Cardiac septum (tissue), 1 donor: Measurements from ENCODE around the gene SUV39H1. TPM values are rescaled to one million over a fixed set of nuclear protein-coding genes. Genes with fewer than 3 reads are reported as not detected.

Experiments used
- DNase-seq: peaks from one replicate; pipeline ENCODE4 v3.0.0-alpha.2; 2020; ENCODE audit warnings: low spot score
- intact Hi-C: fragments of 100-400 bp; cut with DNase I; formaldehyde crosslinking; loops from one replicate; pipeline ENCODE4 v1.14.0; 2022
- total RNA-seq: library from RNA; stranded (reverse); fragmentation: NEBNext Ultra II Directional; extraction: Animal tissue kit (Norgen Biotek cat#: 25700); gene quantifications from one replicate; pipeline ENCODE4 v1.2.1, GENCODE V29; 2021
- donor health status: DM: no; HTN: no; CAD: no.

Gene SUV39H1
- total RNA-seq, 1 donor from 2014 or later = 2.5 TPM

- intact Hi-C loops = no loop called here
- no peak for DNase-seq
Measured at GRCh38 chrX:48749182-48749581, 52.6 kb downstream of the SUV39H1 start.

- intact Hi-C loops = no loop called here
- no peak for DNase-seq
Measured at GRCh38 chrX:48751343-48751742, 54.8 kb downstream of the SUV39H1 start.

GRCh38 chrX:48752498-48752897 lies 56.0 kb downstream of the SUV39H1 start:
- intact Hi-C loops = no loop called here
- DNase-seq = no peak

- intact Hi-C loops = no loop called here
- no peak for DNase-seq
Measured at GRCh38 chrX:48753708-48754228, 57.2 kb downstream of the SUV39H1 start.

GRCh38 chrX:48754238-48754637 lies 57.7 kb downstream of the SUV39H1 start:
- intact Hi-C loops = no loop called here

More at GRCh38 chrX:48754238-48754637, 57.7 kb downstream of the SUV39H1 start:
- DNase-seq = no peak

Other genes starting within 250 kb of the SUV39H1 start
- 2.2 TPM for gene SLC38A5, start 226.5 kb upstream of the SUV39H1 start, total RNA-seq
- gene FTSJ1, start 220.5 kb upstream of the SUV39H1 start, total RNA-seq = 18.8 TPM
- gene PORCN, start 187.7 kb upstream of the SUV39H1 start, total RNA-seq = 12.9 TPM
- 38.6 TPM for gene EBP, start 174.9 kb upstream of the SUV39H1 start, total RNA-seq
- gene TBC1D25, start 157.0 kb upstream of the SUV39H1 start, total RNA-seq = 16.5 TPM
- gene RBM3, start 122.2 kb upstream of the SUV39H1 start, total RNA-seq = 96.9 TPM
- gene WDR13, start 99.2 kb upstream of the SUV39H1 start, total RNA-seq = 170 TPM
- 2.8 TPM for gene WAS, start 12.9 kb upstream of the SUV39H1 start, total RNA-seq
- gene GLOD5, start 65.0 kb downstream of the SUV39H1 start, total RNA-seq = not detected
- gene GATA1, start 89.9 kb downstream of the SUV39H1 start, total RNA-seq = not detected
- 33.7 TPM for gene HDAC6, start 105.3 kb downstream of the SUV39H1 start, total RNA-seq
- gene ERAS, start 129.8 kb downstream of the SUV39H1 start, total RNA-seq = not detected
- 4.1 TPM for gene PCSK1N, start 138.9 kb downstream of the SUV39H1 start, total RNA-seq
- gene TIMM17B, start 201.0 kb downstream of the SUV39H1 start, total RNA-seq = 49.8 TPM
- 42.2 TPM for gene PQBP1, start 201.2 kb downstream of the SUV39H1 start, total RNA-seq
- 13.0 TPM for gene SLC35A2, start 214.9 kb downstream of the SUV39H1 start, total RNA-seq
- gene PIM2, start 222.3 kb downstream of the SUV39H1 start, total RNA-seq = 2.7 TPM